ENCODE results near the gene ACAP2.

DNA sequence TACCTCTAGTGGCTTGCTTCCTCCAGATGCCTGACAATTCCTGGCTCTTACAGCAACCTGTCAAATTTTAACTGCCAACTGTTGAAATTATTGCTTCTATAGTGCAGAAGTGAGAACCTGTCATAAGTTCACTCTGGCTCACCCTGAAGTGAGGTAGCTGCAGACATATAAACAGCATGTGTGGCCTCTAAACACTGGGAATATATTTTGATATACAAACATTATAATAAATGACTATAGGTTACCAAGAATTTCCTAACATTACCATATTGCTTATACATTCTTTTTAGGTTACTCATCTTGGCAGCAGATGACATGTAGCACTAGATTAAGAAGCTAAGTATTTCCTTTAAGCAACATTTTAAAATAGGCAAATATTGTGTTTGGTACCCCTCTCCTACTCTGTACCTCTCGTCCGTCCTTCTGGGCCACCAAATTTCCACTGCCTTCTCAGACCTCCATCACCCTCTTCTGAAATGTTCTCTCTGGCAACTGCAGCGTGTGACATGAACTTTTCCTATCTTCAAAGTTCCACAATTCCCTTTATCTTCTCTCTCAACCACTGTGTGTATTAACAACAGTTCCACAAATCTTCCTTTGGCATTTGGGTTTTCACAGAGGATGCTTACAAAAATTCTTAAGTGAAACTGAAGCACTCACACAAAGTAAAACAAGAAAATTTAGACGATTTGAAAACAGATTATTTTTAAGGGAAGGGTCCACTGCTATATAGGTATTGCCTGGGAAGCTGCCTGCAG lies 156.5 kb downstream of the ACAP2 start:
- TF ChIP-seq, protein P1, sequence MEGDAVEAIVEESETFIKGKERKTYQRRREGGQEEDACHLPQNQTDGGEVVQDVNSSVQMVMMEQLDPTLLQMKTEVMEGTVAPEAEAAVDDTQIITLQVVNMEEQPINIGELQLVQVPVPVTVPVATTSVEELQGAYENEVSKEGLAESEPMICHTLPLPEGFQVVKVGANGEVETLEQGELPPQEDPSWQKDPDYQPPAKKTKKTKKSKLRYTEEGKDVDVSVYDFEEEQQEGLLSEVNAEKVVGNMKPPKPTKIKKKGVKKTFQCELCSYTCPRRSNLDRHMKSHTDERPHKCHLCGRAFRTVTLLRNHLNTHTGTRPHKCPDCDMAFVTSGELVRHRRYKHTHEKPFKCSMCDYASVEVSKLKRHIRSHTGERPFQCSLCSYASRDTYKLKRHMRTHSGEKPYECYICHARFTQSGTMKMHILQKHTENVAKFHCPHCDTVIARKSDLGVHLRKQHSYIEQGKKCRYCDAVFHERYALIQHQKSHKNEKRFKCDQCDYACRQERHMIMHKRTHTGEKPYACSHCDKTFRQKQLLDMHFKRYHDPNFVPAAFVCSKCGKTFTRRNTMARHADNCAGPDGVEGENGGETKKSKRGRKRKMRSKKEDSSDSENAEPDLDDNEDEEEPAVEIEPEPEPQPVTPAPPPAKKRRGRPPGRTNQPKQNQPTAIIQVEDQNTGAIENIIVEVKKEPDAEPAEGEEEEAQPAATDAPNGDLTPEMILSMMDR (IDR thresholded peaks at IDR 0.05 in 4 of 5, conservative IDR thresholded peaks at IDR 0.05 in 1 of 5): no peak
- TF ChIP-seq POLR2A (IDR thresholded peaks at IDR 0.05): no peak
